ENCODE data around the gene DDOST. TPM values are rescaled to one million over a fixed set of nuclear protein-coding genes. Genes with fewer than 3 reads are reported as not detected.

DDOST gene
- polyA plus RNA-seq, 1 of the 3 experiments (the other 2 are of a cell fraction) = 602 TPM

DNA sequence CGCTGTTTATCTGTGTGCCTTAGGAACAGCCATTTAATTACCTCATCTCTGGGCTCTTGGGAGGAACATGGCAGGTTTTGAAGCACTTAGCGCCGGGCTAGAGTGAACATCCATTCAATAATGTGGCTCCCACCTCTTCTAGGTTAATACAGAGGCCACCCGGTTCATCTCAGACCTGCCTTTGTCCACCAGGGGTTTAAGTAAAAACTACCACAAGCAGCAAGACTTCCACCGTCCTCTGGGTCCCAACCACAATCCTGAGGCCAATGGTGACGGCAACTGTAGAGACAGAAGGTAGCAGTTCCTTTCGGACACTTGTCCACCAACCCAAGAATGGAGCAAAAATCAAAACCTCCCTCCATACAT is 924 bp upstream of the DDOST start (continued):
- TF ChIP-seq, protein P1, sequence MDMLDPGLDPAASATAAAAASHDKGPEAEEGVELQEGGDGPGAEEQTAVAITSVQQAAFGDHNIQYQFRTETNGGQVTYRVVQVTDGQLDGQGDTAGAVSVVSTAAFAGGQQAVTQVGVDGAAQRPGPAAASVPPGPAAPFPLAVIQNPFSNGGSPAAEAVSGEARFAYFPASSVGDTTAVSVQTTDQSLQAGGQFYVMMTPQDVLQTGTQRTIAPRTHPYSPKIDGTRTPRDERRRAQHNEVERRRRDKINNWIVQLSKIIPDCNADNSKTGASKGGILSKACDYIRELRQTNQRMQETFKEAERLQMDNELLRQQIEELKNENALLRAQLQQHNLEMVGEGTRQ (IDR thresholded peaks at IDR 0.05; ENCODE audit: borderline replicate concordance, low read depth, low read length) = no peak
- TF ChIP-seq ELF1 (IDR thresholded peaks at IDR 0.05) (no peak), RFX5 (IDR thresholded peaks at IDR 0.05; ENCODE audit: low read length) (no peak), GATA2 (CRISPR knock-in tag; IDR thresholded peaks at IDR 0.05) (no peak), RCOR1 (IDR thresholded peaks at IDR 0.05; ENCODE audit: low read length) (no peak), YY1 (IDR thresholded peaks at IDR 0.05; ENCODE audit: low read depth) (no peak)
- TF ChIP-seq, protein P2, sequence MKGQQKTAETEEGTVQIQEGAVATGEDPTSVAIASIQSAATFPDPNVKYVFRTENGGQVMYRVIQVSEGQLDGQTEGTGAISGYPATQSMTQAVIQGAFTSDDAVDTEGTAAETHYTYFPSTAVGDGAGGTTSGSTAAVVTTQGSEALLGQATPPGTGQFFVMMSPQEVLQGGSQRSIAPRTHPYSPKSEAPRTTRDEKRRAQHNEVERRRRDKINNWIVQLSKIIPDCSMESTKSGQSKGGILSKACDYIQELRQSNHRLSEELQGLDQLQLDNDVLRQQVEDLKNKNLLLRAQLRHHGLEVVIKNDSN (IDR thresholded peaks at IDR 0.05; ENCODE audit: borderline replicate concordance, low read depth) = no peak

DNA sequence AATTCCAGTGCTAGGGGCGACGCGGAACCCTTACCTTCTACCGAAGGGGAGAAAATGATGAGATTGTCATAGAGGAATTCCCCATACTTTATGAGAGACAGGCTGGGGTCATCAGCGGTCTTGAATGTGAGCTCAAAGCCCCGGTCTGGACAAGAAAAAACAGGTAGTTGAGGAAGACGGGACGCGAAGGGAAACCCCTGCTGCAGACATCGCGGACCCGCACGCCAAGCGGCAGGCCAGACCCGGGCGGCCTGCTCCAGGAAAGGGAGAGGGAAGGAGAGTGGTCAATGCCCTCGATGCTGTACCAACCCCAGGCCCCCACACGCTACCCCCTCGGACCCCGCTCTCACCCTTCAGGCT is 342 bp downstream of the DDOST start:
- no peaks in the 10 kb centered on the region for H3F3A ChIP-seq (replicated peaks; ENCODE audit: insufficient read depth)
- H2AFZ ChIP-seq (ENCODE audit: low read depth) = peak overlapping the region; percentile 82; the same call in 1 of the 2 replicates
- peak overlapping the region; percentile 38 to 79; a peak in 3 of 4 replicates for H3K27ac ChIP-seq (ENCODE audit: low read depth in 2 of 2, low read length in 1 of 2)
- H3K79me2 ChIP-seq (ENCODE audit: insufficient read depth) = peaks cover 54% of the 10 kb centered on the region
- peak overlapping the region; percentile 94 for H3K4me2 ChIP-seq
- no peaks in the 10 kb centered on the region for H3K9me3 ChIP-seq
- peaks cover 32 to 36% of the 10 kb centered on the region in 2 experiments for H3K36me3 ChIP-seq (replicated peaks in 1 of 2; ENCODE audit: control insufficient read depth in 1 of 2, insufficient read depth in 2 of 2, low read length in 1 of 2)
- H3K4me3 ChIP-seq (ENCODE audit: low read depth in 2 of 2, low read length in 1 of 2) = peak overlapping the region; percentile 89 to 99
- no peak for DNase-seq
- TF ChIP-seq NRF1 (IDR thresholded peaks at IDR 0.05; ENCODE audit: low read depth, low read length) = no peak
- TF ChIP-seq, protein P2 (IDR thresholded peaks at IDR 0.05; ENCODE audit: borderline replicate concordance, low read depth) = no peak
- no peak for TF ChIP-seq MXI1 (IDR thresholded peaks at IDR 0.05; ENCODE audit: low read depth, low read length)
- no peak for TF ChIP-seq GATA2 (CRISPR knock-in tag; IDR thresholded peaks at IDR 0.05)
- no peak for TF ChIP-seq EZH2phosphoT487 (IDR thresholded peaks at IDR 0.05; ENCODE audit: borderline replicate concordance, low read depth)
- TF ChIP-seq ELF1 (IDR thresholded peaks at IDR 0.05) = no peak
- TF ChIP-seq, protein P3, sequence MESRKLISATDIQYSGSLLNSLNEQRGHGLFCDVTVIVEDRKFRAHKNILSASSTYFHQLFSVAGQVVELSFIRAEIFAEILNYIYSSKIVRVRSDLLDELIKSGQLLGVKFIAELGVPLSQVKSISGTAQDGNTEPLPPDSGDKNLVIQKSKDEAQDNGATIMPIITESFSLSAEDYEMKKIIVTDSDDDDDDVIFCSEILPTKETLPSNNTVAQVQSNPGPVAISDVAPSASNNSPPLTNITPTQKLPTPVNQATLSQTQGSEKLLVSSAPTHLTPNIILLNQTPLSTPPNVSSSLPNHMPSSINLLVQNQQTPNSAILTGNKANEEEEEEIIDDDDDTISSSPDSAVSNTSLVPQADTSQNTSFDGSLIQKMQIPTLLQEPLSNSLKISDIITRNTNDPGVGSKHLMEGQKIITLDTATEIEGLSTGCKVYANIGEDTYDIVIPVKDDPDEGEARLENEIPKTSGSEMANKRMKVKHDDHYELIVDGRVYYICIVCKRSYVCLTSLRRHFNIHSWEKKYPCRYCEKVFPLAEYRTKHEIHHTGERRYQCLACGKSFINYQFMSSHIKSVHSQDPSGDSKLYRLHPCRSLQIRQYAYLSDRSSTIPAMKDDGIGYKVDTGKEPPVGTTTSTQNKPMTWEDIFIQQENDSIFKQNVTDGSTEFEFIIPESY (IDR thresholded peaks at IDR 0.05; ENCODE audit: borderline replicate concordance, low read depth) = no peak
- TF ChIP-seq SMC3 (IDR thresholded peaks at IDR 0.05; ENCODE audit: low read depth, low read length) = no peak
- no peak for TF ChIP-seq FOXM1 (IDR thresholded peaks at IDR 0.05; ENCODE audit: low read depth)
- no peak for TF ChIP-seq JUND (IDR thresholded peaks at IDR 0.05)
- H3K9me2 ChIP-seq = no peaks in the 10 kb centered on the region
- POLR2A ChIA-PET = interaction anchor here (0.6 to 1.6 kb wide), 7 partner anchors 11 to 111 kb away, joined by 3 to 4 read pairs (median 4); partner anchors contain the start of gene FAM43B
- CTCF ChIA-PET = interaction anchor here (1.0 to 3.2 kb wide), 7 partner anchors 18 to 534 kb away, joined by 3 to 12 read pairs (median 4); partner anchors contain the start of gene PINK1
- H3K27me3 ChIP-seq (ENCODE audit: insufficient read depth) = no peaks in the 10 kb centered on the region
- H3K9ac ChIP-seq = peak overlapping the region; percentile 80
- peaks cover 9 to 14% of the 10 kb centered on the region in 2 experiments for H3K4me1 ChIP-seq (ENCODE audit: control insufficient read depth in 1 of 2, insufficient read depth in 2 of 2, low read depth in 1 of 2, low read length in 1 of 2)
- H4K20me1 ChIP-seq (ENCODE audit: insufficient read depth) = no peaks in the 10 kb centered on the region; the same call in 1 of the 2 replicates
- 0% methylated on average over 17 of the region's 20 CpGs for WGBS (ENCODE audit: low lambda C conversion rate)

All from SK-N-SH (cell line).